Activated CD8-positive, alpha-beta memory T cell treated with anti-CD3 and anti-CD28 coated beads, Interleukin-2, amount 50 U/mL, for 48 hours (primary cell): ENCODE measurements around the gene LIMD2.

ENCODE experiments used
- DNase-seq: peaks from one replicate; pipeline ENCODE4 v3.0.0-alpha.2; 2020

Gene LIMD2

DNA sequence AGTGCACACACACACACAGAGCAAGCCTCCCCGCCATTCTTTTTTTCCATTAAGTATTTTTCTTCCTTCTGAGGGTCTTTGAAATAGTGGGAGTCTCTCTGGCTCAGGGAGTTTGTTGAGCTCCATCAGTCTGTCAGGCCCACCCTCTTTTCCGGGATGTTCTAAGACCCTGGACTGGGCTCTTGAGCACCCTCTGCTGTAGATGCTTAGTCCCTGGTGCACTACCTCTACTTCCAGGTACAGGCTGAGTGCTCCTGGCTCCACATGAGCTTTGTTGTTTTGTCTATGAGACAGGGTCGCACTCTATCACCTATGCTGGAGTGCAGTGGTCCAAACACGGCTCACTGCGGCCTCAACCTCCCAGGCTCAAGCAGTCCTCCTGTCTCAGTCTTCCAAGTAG is 20.7 kb downstream of the LIMD2 start:
- DNase-seq = no peak

DNA sequence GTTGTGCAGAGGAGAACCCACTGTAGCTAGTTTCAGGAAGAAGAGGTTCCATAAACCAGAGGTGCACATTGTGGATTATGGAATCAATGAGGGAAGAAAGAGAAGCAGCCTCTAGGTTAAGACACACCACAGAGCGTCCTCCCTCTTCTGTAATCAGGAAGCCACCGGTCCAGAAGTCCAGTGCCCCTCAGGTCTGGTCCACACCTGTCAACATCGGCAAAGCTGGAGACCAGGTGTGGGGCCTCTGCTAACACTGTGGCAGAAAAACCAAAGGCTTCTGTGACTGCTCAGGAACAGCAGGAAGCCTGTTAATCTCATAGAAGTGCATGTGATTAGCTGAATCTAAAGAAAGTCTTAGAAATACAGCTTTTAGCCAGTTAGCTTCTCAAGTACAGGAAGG is 23.3 kb downstream of the LIMD2 start:
- no peak for DNase-seq

DNA sequence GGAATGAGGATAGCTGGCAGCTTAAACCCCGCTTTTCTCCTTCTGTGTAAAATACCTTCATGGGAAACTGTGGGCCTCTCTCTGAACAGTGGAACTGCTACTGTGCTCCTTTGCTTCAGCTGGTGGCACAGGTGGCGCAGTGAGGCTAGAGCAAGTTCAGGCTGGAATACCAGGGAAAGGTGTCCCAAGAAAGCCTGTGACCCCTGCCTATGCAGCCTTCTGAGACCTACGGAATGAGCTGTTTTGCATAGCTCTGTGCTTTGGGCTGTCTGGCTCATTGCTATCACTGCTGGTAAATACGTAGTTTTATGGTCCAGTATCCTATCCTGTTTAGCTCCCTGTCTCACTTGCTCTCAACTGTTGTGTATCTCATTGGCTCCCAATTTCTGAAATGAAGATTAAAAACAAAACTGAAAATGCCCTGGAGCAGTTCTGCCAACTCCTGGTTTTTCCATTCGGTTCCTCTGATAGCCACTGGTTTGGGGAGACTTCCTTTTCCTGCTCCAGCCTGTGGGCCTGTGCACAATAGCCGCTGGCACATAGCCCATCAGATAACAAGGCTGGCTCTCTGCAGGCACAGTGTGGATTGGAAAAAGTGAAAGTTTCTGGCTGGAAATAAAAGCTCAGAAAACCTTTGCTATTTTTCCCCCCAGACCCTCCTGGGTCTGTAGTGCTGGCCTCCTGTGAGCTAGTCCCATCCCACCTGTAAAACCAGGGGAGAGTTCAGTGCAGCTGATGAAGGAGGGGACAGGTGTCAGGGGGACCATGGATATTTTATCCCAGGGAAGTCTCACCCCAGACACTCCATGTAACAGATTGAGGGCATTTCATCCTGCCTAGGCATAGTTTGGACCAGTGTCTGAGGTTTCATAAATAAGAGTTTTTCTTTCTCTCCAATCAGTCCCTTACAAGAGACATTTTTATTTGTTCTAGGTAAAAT is 24.0 kb downstream of the LIMD2 start:
- DNase-seq = no peak

DNA sequence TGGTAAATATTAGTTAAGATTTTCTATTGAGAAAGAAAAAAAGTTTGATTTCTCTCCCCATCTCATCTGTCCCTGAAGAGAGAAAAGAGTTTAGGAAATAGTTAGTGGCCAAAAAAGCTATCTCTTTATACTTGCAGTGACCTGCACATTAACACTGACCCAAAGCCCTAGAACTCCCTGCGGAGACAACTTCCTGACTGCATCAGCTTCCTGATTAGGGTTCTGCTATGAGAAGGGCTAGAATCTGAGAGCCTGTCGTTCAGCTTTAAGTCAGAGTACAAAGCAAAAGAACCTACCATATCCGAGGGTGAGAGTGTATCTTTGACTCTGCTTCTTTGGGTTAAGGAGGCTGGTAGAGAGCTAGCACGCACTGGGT is 24.7 kb downstream of the LIMD2 start:
- no peak for DNase-seq

DNA sequence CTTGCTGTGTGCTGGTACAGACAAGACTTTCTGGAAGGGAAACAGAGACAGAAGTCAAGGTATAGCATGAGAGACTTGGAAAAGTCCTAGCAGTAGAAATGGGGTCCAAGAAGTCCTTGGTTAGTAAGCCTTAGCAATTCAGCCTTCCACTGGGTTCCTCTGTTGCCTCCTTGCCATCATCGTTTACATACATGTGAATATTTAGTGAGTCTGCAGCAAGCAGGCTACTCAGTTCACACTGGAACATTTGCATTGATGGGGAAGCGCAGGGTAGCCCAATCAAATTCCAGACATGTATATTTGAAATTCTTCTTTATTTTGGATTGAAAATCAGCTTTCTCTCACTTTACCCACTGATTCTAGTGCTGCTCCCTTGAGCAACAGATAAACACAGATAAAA is 27.1 kb downstream of the LIMD2 start:
- DNase-seq = no peak

DNA sequence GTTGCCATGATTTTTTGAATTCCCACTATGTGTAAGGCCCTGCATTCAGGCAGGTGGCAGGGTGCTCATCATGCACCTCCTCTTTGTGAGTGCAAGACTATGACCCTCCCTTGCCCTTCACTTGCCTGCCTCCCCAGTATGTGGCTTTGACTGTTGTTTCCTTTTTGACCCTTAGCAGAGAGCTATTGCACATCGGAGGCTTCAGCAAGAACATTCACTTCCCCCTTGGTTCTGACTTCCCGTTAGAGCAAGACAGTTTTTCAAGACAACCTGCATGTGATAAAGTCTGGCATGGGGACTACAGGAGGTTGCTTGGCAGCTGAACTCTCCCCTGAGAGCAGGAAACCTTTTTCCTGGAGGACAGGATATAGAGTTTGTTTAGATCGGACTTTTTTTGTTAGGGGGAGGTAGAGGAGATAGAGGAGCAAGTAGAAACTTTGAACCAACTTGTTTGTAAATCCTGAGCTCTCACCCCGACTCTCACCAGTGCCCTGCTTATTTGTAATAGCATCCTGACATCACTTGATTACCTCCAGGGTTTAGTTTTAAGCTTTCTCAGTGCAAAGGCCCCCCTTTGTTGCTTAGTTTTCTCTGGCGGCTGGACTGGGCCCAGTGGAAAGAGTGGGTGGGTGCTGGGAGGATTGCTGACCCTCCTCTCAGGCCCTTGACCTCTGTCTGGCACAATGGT is 34.3 kb downstream of the LIMD2 start:
- no peak for DNase-seq

DNA sequence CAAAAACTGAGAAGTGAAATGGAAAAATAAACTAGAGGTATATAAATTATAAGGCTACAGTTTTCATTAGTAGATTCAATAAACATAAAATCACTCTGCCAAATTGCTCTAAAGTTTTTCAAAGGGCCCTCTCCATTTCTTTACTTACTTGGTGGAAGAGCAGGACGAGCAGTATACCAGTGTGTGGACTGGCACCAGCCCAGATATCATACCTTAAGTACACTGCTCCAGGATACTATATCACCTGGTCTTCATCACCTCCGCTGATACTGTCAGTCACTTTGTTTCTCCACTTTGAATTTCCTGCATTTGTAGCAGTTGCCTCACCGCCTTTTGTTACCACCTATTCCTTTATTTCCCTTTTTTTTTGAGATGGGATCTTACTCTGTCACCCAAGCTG is 40.1 kb downstream of the LIMD2 start:
- DNase-seq = no peak

DNA sequence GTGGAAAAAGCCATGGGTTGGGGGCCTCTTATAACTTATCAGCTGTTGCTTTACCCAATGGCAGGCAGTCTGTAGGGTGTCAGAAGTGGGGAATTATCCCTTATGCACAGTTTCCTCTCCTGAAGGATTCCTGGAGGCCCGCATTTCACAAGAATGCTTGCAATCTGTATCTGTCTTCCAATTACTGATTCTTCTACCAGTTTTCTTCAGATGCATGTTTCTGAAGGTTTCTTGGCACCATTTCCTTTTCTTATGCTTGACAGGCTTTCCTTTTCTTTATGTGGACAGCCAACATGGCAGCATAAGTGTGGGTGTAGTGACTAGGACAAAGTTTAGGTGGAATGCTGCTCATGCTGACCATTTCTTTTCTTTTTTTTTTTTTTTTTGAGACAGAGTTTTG is 41.6 kb downstream of the LIMD2 start:
- DNase-seq = no peak

DNA sequence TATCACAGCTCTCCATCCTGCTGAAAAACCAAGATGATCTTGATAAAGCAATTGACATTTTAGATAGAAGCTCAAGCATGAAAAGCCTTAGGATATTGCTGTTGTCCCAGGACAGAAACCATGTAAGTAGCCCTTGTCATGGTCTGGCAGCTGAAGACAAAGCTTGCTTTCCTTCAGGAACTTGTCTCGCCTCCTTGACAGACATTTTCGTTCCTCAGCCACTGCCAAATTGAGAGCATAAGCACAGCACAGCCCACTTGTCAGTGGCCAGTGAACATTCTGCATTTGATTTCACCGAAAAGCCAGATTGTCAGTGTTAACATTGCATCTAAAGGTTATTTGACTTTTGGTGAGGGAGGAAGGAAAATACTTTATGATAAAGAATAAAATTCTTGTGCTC is 42.1 kb downstream of the LIMD2 start:
- no peak for DNase-seq

DNA sequence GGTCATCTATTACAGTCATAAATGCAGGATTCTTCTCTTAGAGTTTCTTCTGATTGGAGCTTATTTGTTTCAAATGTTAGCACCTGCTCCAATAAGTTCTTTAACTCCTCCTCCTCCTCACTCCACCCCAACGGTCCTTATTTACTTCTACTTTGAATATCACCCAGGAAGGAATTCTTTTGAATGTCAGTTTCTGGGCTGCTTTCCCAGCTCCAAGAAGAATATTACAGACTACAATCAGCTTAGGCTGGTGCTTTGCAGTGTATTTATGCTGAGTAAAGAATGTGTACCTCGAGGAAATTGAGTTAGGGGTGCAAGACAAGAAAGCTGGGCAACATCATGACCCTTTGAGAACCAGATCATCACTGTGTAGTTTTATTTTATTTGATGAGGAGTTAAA is 46.9 kb downstream of the LIMD2 start:
- no peak for DNase-seq

DNA sequence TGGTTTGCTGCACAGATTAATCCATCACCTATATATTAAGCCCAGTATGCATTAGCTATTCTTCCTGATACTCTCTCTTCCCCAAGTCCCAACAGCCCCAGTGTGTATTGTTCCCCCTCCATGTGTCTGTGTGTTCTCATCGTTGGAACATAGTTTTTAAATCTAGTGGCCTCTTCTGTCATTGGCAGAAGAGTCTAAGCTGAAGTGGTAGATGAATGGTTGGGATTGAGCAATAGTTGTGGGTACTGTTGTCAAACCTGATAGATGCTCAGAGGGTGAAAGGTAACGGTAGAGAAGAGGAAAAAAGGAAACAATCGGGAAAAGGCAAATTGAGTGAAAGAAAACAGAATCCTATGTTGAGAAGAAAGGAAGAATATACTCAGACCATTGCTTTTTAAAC is 47.8 kb downstream of the LIMD2 start:
- DNase-seq = no peak

DNA sequence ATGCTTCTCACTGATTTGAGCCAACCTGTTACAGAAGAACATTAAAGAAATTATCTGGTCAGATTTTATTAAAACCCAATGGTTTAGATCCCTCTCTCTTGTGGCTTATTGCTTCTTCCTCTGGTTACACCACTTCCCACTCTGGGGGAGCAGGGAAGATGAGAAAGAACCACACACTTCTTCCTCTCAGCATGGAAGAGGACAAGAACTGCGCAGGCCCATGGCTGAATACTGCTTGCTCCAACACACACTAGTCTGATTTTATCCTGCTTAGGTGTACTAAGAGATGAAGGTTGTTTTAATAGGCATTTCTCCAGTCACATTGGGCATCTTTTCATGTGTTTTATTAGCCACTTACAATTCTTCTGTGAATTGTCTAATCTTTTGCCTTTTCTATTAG is 50.1 kb downstream of the LIMD2 start:
- no peak for DNase-seq

DNA sequence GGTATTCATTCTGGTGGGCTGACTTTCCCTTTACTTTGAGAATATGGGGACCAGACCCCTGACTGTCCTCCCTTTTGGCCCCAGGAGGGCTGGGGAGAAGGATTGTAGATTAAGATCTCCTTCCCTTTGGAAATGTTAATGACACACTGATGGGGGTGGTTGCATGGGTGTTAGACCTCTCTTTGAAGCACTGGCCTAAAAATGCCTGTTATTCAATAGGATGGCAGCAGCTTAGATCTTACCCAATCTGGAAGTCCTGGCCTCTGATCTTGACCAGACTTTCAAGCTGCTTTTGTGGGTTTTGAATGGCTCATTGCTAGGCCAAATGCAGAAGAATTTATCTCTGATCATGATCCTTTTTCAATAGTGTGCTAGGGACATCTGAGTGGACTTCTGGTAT is 52.0 kb downstream of the LIMD2 start:
- no peak for DNase-seq

DNA sequence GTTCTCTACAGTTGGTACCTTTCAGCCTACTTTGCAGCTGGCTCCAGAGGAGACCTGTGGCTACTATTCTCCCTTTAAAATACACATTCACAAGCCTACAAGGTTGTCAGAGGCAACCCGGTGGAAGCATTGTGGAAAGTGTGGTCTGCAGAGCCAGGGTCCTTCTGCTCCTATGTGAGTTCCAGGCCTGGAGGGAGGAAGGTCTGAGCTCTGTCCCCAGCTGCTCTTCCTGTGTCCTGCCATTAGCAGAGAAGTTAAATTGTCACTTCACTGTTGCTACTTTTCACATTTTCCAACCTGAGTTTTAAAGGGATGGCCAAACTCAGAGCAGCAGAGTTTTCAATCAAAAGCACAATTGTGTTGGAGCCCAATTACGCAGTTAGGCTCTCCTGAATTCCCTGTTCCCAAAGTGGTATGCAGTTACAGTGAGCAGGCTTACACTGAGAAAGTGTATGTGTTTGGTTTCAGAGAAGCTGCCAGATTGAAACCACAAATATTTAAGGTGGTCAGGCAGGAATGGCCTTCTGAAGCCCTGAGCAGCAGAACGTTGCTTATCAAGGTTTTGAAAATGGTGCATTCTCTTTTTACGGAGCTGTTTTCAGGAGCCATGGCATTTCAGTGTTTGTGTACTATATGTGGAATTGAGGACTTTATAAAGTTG is 52.7 kb downstream of the LIMD2 start:
- no peak for DNase-seq

DNA sequence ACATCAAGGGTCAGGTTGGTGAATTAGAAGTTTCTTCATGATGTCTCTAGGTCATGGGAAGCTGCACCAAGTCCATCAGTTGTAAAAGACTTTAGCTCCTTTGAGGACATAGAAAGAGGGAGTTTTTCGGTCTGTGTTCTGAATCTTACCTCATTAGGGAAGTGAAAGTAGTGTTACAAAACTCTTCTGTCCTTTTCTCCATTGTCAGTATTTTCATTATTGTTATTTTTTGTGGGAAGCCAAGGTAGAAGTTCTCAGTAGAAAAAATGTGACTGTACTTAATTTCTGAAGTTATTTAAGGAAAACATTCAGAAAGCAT is 53.5 kb downstream of the LIMD2 start:
- DNase-seq = no peak
